ENCODE results near the gene FAM187B.
A peak's percentile ranks its signal among the peaks of the same experiment; 100 is the strongest.

The FAM187B gene

GRCh38 chr19:35178701-35179100, 49.8 kb downstream of the FAM187B start:
- H3K27ac Mint-ChIP-seq, result no peak overlapping the region
- peaks cover 6% of the 10 kb centered on the region for H3K27me3 Mint-ChIP-seq (ENCODE audit: low read depth, poor library complexity)
- no peak for DNase-seq
- peaks cover 35% of the 10 kb centered on the region for H3K4me1 Mint-ChIP-seq
- H3K9me3 Mint-ChIP-seq, result peaks cover 27% of the 10 kb centered on the region
- TF ChIP-seq, protein P1, sequence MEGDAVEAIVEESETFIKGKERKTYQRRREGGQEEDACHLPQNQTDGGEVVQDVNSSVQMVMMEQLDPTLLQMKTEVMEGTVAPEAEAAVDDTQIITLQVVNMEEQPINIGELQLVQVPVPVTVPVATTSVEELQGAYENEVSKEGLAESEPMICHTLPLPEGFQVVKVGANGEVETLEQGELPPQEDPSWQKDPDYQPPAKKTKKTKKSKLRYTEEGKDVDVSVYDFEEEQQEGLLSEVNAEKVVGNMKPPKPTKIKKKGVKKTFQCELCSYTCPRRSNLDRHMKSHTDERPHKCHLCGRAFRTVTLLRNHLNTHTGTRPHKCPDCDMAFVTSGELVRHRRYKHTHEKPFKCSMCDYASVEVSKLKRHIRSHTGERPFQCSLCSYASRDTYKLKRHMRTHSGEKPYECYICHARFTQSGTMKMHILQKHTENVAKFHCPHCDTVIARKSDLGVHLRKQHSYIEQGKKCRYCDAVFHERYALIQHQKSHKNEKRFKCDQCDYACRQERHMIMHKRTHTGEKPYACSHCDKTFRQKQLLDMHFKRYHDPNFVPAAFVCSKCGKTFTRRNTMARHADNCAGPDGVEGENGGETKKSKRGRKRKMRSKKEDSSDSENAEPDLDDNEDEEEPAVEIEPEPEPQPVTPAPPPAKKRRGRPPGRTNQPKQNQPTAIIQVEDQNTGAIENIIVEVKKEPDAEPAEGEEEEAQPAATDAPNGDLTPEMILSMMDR (IDR thresholded peaks at IDR 0.05), result no peak
- H3K36me3 Mint-ChIP-seq (ENCODE audit: low read depth), result no peaks in the 10 kb centered on the region
- no peak overlapping the region for H3K4me3 Mint-ChIP-seq

DNA sequence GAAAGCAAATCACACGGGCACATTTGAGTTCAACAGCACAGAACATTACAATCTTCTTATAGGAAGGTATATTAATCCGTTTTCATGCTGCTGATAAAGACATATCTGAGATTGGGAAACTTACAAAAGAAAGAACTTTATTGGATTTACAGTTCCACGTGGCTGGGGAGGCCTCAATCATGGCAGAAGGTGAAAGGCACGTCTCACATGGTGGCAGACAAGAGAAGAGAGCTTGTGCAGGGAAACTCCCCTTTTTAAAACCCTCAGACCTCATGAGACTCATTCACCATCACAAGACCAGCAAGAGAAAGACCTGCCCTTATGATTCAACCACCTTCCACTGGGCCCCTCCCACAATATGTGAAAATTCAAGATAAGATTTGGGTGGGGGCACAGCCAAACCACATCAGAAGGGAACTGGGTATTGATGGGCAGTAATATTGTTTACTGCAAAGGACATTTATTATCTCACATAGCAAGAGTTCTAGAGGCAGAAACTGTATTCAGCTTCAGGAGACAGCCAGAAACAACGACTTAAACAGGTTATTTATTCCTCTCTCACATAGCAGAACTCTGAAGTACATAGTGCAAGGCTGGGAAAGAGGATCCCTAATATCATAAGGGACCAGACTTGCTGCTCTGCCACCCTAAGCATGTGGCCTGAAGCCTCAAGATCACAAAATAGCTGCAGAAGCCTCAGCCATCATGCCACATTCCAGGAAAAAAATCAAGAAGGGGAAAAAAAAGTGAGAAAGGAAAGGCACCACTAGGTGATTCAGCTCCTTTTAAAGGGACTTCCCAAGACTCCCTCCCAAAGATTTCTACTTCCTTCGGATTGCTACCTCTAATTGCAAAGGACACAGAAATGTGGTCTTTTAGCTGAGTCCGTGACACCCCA, 50.9 kb downstream of the FAM187B start:
- peaks cover 33% of the 10 kb centered on the region for H3K9me3 Mint-ChIP-seq
- peaks cover 3% of the 10 kb centered on the region for H3K36me3 Mint-ChIP-seq (ENCODE audit: low read depth)
- no peak overlapping the region for H3K4me3 Mint-ChIP-seq
- peaks cover 35% of the 10 kb centered on the region for H3K4me1 Mint-ChIP-seq
- TF ChIP-seq, protein P1 (IDR thresholded peaks at IDR 0.05), result no peak
- no peak overlapping the region for H3K27ac Mint-ChIP-seq
- DNase-seq, result no peak
- H3K27me3 Mint-ChIP-seq (ENCODE audit: low read depth, poor library complexity), result peaks cover 6% of the 10 kb centered on the region

GRCh38 chr19:35176181-35176570, 52.4 kb downstream of the FAM187B start:
- no peak for DNase-seq
- peaks cover 35% of the 10 kb centered on the region for H3K4me1 Mint-ChIP-seq
- peak overlapping the region; percentile 15 for H3K27ac Mint-ChIP-seq
- H3K27me3 Mint-ChIP-seq (ENCODE audit: low read depth, poor library complexity), result peaks cover 6% of the 10 kb centered on the region
- no peak overlapping the region for H3K4me3 Mint-ChIP-seq
- H3K9me3 Mint-ChIP-seq, result peaks cover 33% of the 10 kb centered on the region
- TF ChIP-seq, protein P1 (IDR thresholded peaks at IDR 0.05), result no peak
- peaks cover 12% of the 10 kb centered on the region for H3K36me3 Mint-ChIP-seq (ENCODE audit: low read depth)

All from nephron progenitor cell (in vitro differentiated cells).